H1 (cell line): ENCODE results near the gene SIAH3. TPM values are rescaled to one million over a fixed set of nuclear protein-coding genes. Genes with fewer than 3 reads are reported as not detected.

Source experiments
- CTCF ChIA-PET: fragments of 300-600 bp; sonication (Branson Sonifier 250); formaldehyde crosslinking; loops from one replicate; lab custom pipeline; 2021; ENCODE audit not compliant: partially characterized antibody; lab: Charles Lee
- POLR2A ChIA-PET: fragments of 300-600 bp; sonication (Branson Sonifier 250); formaldehyde crosslinking; loops from one replicate; lab custom pipeline; 2021; ENCODE audit warnings: inconsistent platforms; ENCODE audit not compliant: partially characterized antibody; lab: Charles Lee
- DNase-seq, 2 experiments: peaks; one replicate each; pipeline versions ENCODE4 v3.0.0 to v3.0.0-alpha.2; 2010 to 2022; ENCODE audit warnings: low spot score in 2 of 2, low read depth in 1 of 2, mixed read lengths in 1 of 2
- FAIRE-seq: peaks from 2 replicates; lab custom pipeline; 2011; peaks lifted over from hg19 to GRCh38; lab: Jason Lieb, UNC
- H2AFZ ChIP-seq: 2 replicates; pipeline ENCODE4 v1.8.1; 2012; ENCODE audit warnings: low read length, inconsistent platforms
- H2AK5ac ChIP-seq: 2 replicates; pipeline ENCODE4 v1.6.1; 2013; ENCODE audit warnings: low read depth, low read length
- H2BK120ac ChIP-seq: replicated peaks from 2 replicates; pipeline ENCODE3; 2013; ENCODE audit warnings: low read depth, low read length, inconsistent platforms
- H2BK12ac ChIP-seq: 2 replicates; pipeline ENCODE4 v1.6.1; 2013; ENCODE audit warnings: low read depth, low read length
- H2BK15ac ChIP-seq: 2 replicates; pipeline ENCODE4 v1.6.1; 2013; ENCODE audit warnings: low read length
- H2BK20ac ChIP-seq: 2 replicates; pipeline ENCODE4 v1.6.1; 2013; ENCODE audit warnings: low read length
- H2BK5ac ChIP-seq: 2 replicates; pipeline ENCODE4 v1.6.1; 2013; ENCODE audit warnings: low read depth, low read length
- H3K14ac ChIP-seq: 2 replicates; pipeline ENCODE4 v1.6.1; 2013; ENCODE audit warnings: inconsistent platforms; ENCODE audit not compliant: insufficient read length
- H3K18ac ChIP-seq: 2 replicates; pipeline ENCODE4 v1.6.1; 2013; ENCODE audit warnings: low read length; ENCODE audit errors: extremely low read depth
- H3K23ac ChIP-seq: 2 replicates; pipeline ENCODE4 v1.6.1; 2013; ENCODE audit warnings: inconsistent platforms; ENCODE audit not compliant: insufficient read length
- H3K23me2 ChIP-seq: 2 replicates; pipeline ENCODE4 v1.6.1; 2013; ENCODE audit warnings: low read depth, low read length
- H3K27ac ChIP-seq: 2 replicates; pipeline ENCODE4 v1.6.1; 2011; ENCODE audit warnings: low read depth, low read length, inconsistent platforms
- H3K27me3 ChIP-seq, 4 experiments: replicated peaks in 1 of 4; 1 replicate in 1 of 4; 2 replicates in 3 of 4; pipeline versions ENCODE4 v1.6.1 to v1.8.1; 2011 to 2013; ENCODE audit warnings: low read length in 3 of 4, mild to moderate bottlenecking in 3 of 4, inconsistent platforms in 2 of 4, mixed read lengths in 2 of 4, moderate library complexity in 1 of 4; ENCODE audit not compliant: control insufficient read depth in 3 of 4, insufficient read depth in 3 of 4; ENCODE audit errors: extremely low read depth in 1 of 4
- H3K36me3 ChIP-seq, 4 experiments: 2 replicates each; pipeline versions ENCODE4 v1.6.1 to v1.8.1; 2011 to 2013; ENCODE audit warnings: mild to moderate bottlenecking in 4 of 4, low read length in 3 of 4, moderate library complexity in 2 of 4, control low read depth in 1 of 4, inconsistent platforms in 1 of 4; ENCODE audit not compliant: insufficient read depth in 4 of 4, control insufficient read depth in 2 of 4
- H3K4ac ChIP-seq: replicated peaks from 2 replicates; pipeline ENCODE3; 2013; ENCODE audit warnings: low read length, low read depth, mixed read lengths, inconsistent platforms; ENCODE audit not compliant: insufficient read length
- H3K4me1 ChIP-seq, 4 experiments: replicated peaks in 1 of 4; 1 replicate in 1 of 4; 2 replicates in 3 of 4; pipeline versions ENCODE4 v1.6.1 to v1.8.1; 2011 to 2013; ENCODE audit warnings: low read length in 3 of 4, inconsistent platforms in 2 of 4, mixed read lengths in 1 of 4; ENCODE audit not compliant: insufficient read depth in 4 of 4, control insufficient read depth in 3 of 4
- H3K4me2 ChIP-seq, 2 experiments: 2 replicates each; pipeline versions ENCODE4 v1.6.1 to v1.8.1; 2011 to 2013; ENCODE audit warnings: low read depth in 2 of 2, low read length in 2 of 2, control low read depth in 1 of 2, inconsistent platforms in 1 of 2, mild to moderate bottlenecking in 1 of 2; ENCODE audit not compliant: insufficient read depth in 1 of 2
- H3K4me3 ChIP-seq, 4 experiments: fragments of 200-600, 300-600 bp in 1 of 4; sonication (generic), shearing (Covaris generic), sonication (Bioruptor Twin) in 1 of 4; 2 replicates each; pipeline versions ENCODE4 v1.5.1 to v1.8.1; 2011 to 2016; ENCODE audit warnings: low read length in 4 of 4, low read depth in 3 of 4, control low read depth in 2 of 4, inconsistent platforms in 2 of 4, mild to moderate bottlenecking in 2 of 4, mixed read lengths in 1 of 4, moderate library complexity in 1 of 4; ENCODE audit not compliant: insufficient read depth in 2 of 4; ENCODE audit errors: extremely low read depth in 1 of 4
- H3K56ac ChIP-seq: replicated peaks from 2 replicates; pipeline ENCODE3; 2013; ENCODE audit warnings: low read depth, mild to moderate bottlenecking, mixed read lengths, low read length, inconsistent platforms; ENCODE audit not compliant: insufficient read length
- H3K79me1 ChIP-seq: 2 replicates; pipeline ENCODE4 v1.6.1; 2013; ENCODE audit warnings: low read depth, low read length, control low read depth
- H3K79me2 ChIP-seq, 2 experiments: 2 replicates each; pipeline versions ENCODE4 v1.6.1 to v1.8.1; 2012 to 2013; ENCODE audit warnings: low read length in 2 of 2, mild to moderate bottlenecking in 2 of 2, inconsistent platforms in 1 of 2; ENCODE audit not compliant: insufficient read depth in 2 of 2, control insufficient read depth in 1 of 2
- H3K9ac ChIP-seq, 4 experiments: replicated peaks in 1 of 4; 1 replicate in 1 of 4; 2 replicates in 3 of 4; pipeline versions ENCODE4 v1.6.1 to v1.8.1; 2011 to 2013; ENCODE audit warnings: low read depth in 3 of 4, low read length in 3 of 4, control low read depth in 2 of 4, mild to moderate bottlenecking in 2 of 4, moderate library complexity in 2 of 4, inconsistent platforms in 1 of 4; ENCODE audit errors: extremely low read depth in 1 of 4
- H3K9me3 ChIP-seq, 2 experiments: 2 replicates each; pipeline versions ENCODE4 v1.6.1 to v1.8.1; 2012 to 2013; ENCODE audit warnings: mild to moderate bottlenecking in 2 of 2, moderate library complexity in 2 of 2, control low read depth in 1 of 2, inconsistent platforms in 1 of 2, low read depth in 1 of 2, low read length in 1 of 2, mixed read lengths in 1 of 2; ENCODE audit not compliant: insufficient read depth in 2 of 2
- H4K20me1 ChIP-seq, 2 experiments: replicated peaks in 1 of 2; 2 replicates each; pipeline versions ENCODE3 to v1.8.1; 2011 to 2013; ENCODE audit warnings: inconsistent platforms in 2 of 2, low read length in 2 of 2, mild to moderate bottlenecking in 1 of 2; ENCODE audit not compliant: insufficient read depth in 2 of 2, control insufficient read depth in 1 of 2
- H4K5ac ChIP-seq: 2 replicates; pipeline ENCODE4 v1.6.1; 2013; ENCODE audit warnings: low read length, low read depth, mixed read lengths, inconsistent platforms; ENCODE audit not compliant: insufficient read length
- H4K8ac ChIP-seq: 2 replicates; pipeline ENCODE4 v1.8.0; 2013; ENCODE audit warnings: mild to moderate bottlenecking, moderate library complexity, low read length, inconsistent platforms; ENCODE audit not compliant: insufficient read depth; ENCODE audit errors: extremely low read depth
- H4K91ac ChIP-seq: replicated peaks from 2 replicates; pipeline ENCODE3; 2013; ENCODE audit warnings: low read length, mixed read lengths, inconsistent platforms; ENCODE audit not compliant: insufficient read length
- CBX5 ChIP-seq: fragments of 300-800, 300-1000 bp; sonication (generic); IDR thresholded peaks from 2 replicates; pipeline ENCODE4 v1.7.1; 2016; ENCODE audit warnings: antibody characterized with exemption, low read length, low read depth
- CTBP2 ChIP-seq: IDR thresholded peaks from 2 replicates; pipeline ENCODE4 v1.7.0; 2011; ENCODE audit warnings: borderline replicate concordance, mild to moderate bottlenecking, moderate library complexity, mixed read lengths, low read length; ENCODE audit not compliant: insufficient read depth, insufficient read length
- FOSL1 ChIP-seq: IDR thresholded peaks from 2 replicates; pipeline ENCODE4 v1.6.1; 2011; ENCODE audit warnings: mild to moderate bottlenecking, low read depth, low read length, moderate library complexity; ENCODE audit not compliant: insufficient read depth
- SIN3A ChIP-seq, 2 experiments: IDR thresholded peaks in 1 of 2; conservative IDR thresholded peaks in 1 of 2; 2 replicates each; pipeline ENCODE4 v1.6.1; 2011 to 2012; ENCODE audit warnings: low read length in 2 of 2, improper control_type of control experiment in 1 of 2, low read depth in 1 of 2, mild to moderate bottlenecking in 1 of 2
- SP1 ChIP-seq: IDR thresholded peaks from 2 replicates; pipeline ENCODE4 v1.6.1; 2011; ENCODE audit warnings: low read depth, low read length
- WGBS, 2 experiments: shearing (Covaris generic) in 1 of 2; methylation state at CpG; one replicate each; pipeline versions ENCODE4 v1.1.6 to v1.1.7; 2013 to 2015; ENCODE audit warnings: low lambda C conversion rate in 2 of 2, mixed read lengths in 2 of 2, inconsistent platforms in 1 of 2, low coverage in 1 of 2, missing lambda C conversion rate in 1 of 2; ENCODE audit not compliant: insufficient replicate concordance in 2 of 2, insufficient coverage in 1 of 2, insufficient read length in 1 of 2; ENCODE audit errors: extremely low coverage in 1 of 2, missing lambda C conversion rate in 1 of 2; 5-methylcytosine and 5-hydroxymethylcytosine counted together
- polyA plus RNA-seq, 7 experiments: library from polyadenylated mRNA; depleted of rRNA in 3 of 7; stranded (reverse) in 5 of 7; unstranded in 2 of 7; fragments of >200 nt in 5 of 7; fragments of 200-250 nt in 2 of 7; gene quantifications; 1 replicate in 5 of 7; 2 replicates in 1 of 7; 4 replicates in 1 of 7; pipeline versions ENCODE4 v1.2.1 to v1.2.3, GENCODE V29; 2011 to 2013; ENCODE audit warnings: missing spikeins in 2 of 7, mixed read lengths in 2 of 7
- total RNA-seq: library from RNA; stranded (reverse); fragmentation: NEBNext Ultra II Directional; extraction: Animal tissue kit (Norgen Biotek cat#: 25700); gene quantifications from 2 replicates; pipeline ENCODE4 v1.2.1, GENCODE V29; 2021

The SIAH3 gene
- total and polyA plus RNA-seq, 2 of the 8 experiments (the other 6 are each of a cell fraction or from before 2014, with no cell fraction given): 0.15 to 0.17 TPM

- no peak overlapping the region for H3K18ac ChIP-seq
- FAIRE-seq (no peak), DNase-seq (no peak)
- H3K23me2 ChIP-seq: no peaks in the 10 kb centered on the region
- H3K9ac ChIP-seq: no peak overlapping the region
- H3K56ac ChIP-seq: no peak overlapping the region
- no peaks in the 10 kb centered on the region for H4K20me1 ChIP-seq
- TF ChIP-seq FOSL1 (no peak), CTBP2 (no peak), SP1 (no peak), SIN3A (conservative IDR thresholded peaks at IDR 0.05 in 1 of 2, IDR thresholded peaks at IDR 0.05 in 1 of 2; ENCODE audit: low read depth in 1 of 2, low read length in 2 of 2) (no peak), CBX5 (no peak)
- ChIA-PET CTCF (interaction anchor here (1.1 kb wide), 1 partner anchor 81 kb away, joined by 3 read pairs; no protein-coding TSS in a partner anchor), POLR2A (no interaction called here)
- no peak overlapping the region for H4K91ac ChIP-seq
- H3K27me3 ChIP-seq: no peaks in the 10 kb centered on the region; a peak in 1 of 7 replicates
- H2BK20ac ChIP-seq: no peak overlapping the region
- no peak overlapping the region for H4K5ac ChIP-seq
- H3K79me2 ChIP-seq: no peaks in the 10 kb centered on the region
- WGBS, 2 experiments: 87% methylated on average over 5 of the region's 5 CpGs; no CpG with 5 or more reads in 1 of the 2 experiments
- H3K4me2 ChIP-seq: no peak overlapping the region
- no peak overlapping the region for H2AFZ ChIP-seq
- no peak overlapping the region for H2BK12ac ChIP-seq
- H3K4ac ChIP-seq: no peak overlapping the region
- no peaks in the 10 kb centered on the region for H3K79me1 ChIP-seq
- no peak overlapping the region for H2BK15ac ChIP-seq
- H4K8ac ChIP-seq: no peak overlapping the region
- H3K14ac ChIP-seq: no peak overlapping the region
- H3K9me3 ChIP-seq: no peaks in the 10 kb centered on the region
- no peak overlapping the region for H2BK120ac ChIP-seq
- H2BK5ac ChIP-seq: no peak overlapping the region
- no peak overlapping the region for H2AK5ac ChIP-seq
- no peak overlapping the region for H3K4me3 ChIP-seq
- peaks cover 0 to 6% (median 3%) of the 10 kb centered on the region in 4 experiments; a peak in 3 of 7 replicates for H3K4me1 ChIP-seq
- no peaks in the 10 kb centered on the region for H3K36me3 ChIP-seq
- H3K27ac ChIP-seq: no peak overlapping the region
- H3K23ac ChIP-seq: no peak overlapping the region
Observed at GRCh38 chr13:45885194-45885593, 33.6 kb upstream of the SIAH3 start.
